NCI-H524 (cell line): ENCODE results near the gene CALML3.

Experiments used
- DNase-seq, 2 experiments: peaks; one replicate each; lab custom pipeline; 2025; lab: John Stamatoyannopoulos, UW

The CALML3 gene

DNA sequence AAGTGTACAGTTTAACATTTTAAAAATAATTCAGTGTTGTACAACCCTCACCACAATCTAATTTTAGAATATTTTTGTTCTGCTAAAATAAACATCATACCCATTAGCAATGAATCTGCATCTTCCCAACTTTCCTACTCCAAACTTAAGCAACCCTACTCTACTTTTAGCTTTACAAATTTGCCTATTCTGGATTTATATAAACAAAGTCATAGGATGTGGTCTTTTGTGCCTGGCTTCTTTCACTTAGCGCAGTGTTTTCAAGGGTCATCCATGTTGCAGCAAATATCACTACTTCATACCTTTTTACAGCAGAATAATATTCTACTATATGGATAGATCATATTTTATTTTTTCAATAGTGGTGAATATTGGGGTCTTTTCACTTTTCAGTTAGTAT lies 18.9 kb downstream of the CALML3 start:
- no peak for DNase-seq

DNA sequence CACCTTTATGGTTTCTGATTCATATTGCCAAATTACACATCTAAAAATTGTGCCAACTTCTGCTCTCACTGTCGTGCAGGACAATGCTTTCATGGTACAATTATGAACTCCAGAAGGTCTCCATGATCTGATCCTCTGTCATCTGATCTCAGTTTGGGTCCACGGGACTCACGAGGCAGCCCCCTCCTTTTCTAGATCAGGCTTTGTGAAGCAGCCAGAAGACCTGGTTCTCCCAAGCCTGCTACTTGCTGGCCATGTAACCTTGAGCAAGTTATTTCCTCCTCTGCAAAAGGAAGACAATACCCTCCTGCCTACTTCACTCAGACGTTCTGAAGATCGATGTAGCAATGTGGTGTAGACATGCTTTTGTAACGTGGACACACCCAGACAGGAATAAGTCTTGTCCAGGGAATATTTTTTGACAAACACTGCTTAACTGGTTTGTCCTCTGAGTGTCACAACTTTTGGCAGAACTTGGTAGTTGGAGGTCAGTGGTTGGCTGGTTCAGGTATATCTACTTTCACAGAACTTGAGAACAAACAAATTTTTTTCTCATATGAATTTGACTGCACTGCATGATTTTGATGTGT lies 19.6 kb downstream of the CALML3 start:
- no peak for DNase-seq

DNA sequence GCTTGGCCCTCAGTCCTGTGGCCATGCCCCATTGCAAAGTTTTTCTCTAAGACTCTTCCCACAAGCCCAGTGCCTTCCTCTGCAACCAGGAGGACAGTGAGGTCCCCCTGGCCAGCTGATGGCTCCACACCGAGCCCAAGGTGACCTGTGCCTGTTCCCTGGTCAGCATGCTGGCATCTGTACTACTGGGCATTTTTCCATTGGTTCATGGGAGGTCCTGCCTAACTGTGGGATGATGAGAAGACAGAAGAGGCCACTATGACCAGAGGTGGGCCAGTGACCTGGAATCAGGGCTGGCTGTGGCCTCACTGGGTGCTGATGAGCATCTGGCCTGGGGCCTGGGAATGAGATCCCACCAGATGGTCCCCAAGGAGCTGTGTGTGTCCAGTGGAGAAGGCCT lies 20.2 kb downstream of the CALML3 start:
- DNase-seq, result no peak

DNA sequence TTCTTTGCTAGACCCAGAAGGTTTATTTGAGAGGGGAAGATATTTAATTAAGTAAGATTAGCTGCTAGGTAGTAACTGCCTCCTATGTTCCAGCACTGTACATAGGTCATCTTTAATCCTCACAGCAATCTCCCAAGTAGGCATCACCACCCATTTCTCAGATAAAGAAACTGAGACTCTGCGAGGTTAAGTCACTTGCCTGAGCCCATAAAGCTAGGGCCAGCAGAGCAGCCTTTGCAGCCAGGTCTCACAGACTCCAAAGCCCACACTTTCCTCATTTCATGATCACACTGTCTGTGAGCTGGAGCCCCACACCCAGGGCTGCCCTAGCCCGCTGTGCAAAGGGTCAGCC lies 20.6 kb downstream of the CALML3 start:
- no peak for DNase-seq

DNA sequence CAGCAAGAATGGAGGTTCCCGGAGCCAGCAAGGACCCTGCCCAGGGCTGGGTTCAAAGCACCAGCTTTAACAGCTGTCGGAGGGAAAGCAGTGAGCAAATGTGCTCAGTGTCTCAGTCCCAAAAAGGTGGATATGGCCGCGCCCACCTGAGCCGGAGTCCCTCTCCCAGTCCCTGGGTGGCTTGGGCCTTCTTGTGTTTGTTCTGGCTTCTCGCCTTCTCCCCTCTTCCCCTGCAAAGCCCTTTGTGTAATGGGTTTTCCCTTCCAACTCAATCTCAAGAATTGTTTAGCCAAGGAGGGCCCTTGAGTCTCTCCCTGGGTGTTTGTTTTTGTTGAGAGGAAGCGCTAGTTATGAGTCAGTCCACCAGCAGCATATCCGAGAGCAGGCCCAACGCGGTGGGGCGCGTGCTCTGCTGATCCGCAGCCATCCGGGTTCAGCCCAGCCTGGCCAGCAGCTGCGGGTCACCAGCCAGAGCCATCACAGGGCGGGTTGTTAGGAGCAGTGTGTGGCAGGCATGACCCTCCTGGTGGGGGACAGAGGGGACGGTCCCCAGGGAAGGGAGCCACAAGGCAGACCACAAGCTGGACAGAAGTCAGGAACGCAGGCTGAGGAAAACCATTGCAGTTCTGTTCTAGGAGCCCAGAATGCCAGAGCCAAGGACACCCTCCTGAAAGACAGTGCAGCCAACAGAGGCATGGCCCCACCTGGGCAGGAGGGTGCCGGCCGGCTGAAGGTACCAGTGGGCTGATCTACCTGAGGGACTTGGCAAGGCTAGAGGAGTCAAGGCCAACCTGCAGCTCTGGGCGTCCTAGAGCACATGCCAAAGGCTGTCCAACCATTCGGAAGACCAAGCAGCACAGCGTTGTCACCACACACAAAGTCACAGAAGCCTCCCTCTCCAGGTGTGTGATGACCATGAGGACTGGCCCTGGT lies 21.3 kb downstream of the CALML3 start:
- DNase-seq, result no peak

DNA sequence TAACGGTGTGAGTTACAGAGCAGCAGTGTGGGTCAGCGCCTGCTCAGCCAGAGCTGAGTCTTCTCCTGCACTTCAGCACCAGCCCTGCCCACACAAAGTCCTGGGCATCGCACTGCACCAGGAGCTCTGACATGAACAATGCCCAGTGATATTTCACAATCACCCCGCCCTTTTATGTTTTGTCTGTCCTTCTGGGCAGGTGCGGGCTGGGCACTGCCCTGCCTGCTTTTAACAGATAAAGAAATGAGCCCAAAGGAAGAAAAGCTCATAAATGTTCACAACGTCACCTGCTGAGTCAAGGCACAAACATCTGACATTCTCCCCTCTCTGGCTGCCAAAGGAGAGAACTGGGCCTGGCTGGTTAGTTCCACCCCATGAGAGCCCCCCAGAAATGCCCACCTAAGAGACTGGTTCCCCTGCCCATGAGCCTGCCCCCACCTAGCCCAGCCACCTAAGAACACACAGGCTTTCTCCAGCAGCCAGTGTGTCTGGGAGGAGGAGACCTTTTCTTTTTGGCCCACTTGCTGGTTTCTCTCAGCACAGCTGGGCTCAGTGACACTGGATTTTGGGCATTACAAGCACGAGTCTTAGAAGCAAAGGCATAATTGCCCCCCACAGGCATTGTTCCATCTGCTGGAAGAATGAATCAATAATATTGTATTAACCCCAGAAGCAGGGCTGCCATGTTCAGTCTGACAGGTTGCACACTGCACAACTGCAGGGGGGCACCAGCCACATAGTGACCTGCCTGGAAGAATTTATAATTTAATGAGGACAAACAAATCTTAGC lies 22.3 kb downstream of the CALML3 start:
- DNase-seq, result no peak

DNA sequence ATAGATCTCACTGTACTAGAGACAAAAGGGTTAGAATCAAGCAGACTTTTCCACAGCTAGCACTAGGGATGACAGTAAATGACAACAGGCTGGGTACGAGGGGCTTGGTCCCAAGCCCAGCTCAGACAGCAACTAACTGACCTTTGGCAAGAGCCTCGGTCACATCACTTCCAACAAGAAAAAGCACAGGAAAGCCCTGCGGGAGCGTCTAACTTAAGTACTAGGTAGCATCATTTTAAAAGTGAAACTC lies 22.8 kb downstream of the CALML3 start:
- no peak for DNase-seq

DNA sequence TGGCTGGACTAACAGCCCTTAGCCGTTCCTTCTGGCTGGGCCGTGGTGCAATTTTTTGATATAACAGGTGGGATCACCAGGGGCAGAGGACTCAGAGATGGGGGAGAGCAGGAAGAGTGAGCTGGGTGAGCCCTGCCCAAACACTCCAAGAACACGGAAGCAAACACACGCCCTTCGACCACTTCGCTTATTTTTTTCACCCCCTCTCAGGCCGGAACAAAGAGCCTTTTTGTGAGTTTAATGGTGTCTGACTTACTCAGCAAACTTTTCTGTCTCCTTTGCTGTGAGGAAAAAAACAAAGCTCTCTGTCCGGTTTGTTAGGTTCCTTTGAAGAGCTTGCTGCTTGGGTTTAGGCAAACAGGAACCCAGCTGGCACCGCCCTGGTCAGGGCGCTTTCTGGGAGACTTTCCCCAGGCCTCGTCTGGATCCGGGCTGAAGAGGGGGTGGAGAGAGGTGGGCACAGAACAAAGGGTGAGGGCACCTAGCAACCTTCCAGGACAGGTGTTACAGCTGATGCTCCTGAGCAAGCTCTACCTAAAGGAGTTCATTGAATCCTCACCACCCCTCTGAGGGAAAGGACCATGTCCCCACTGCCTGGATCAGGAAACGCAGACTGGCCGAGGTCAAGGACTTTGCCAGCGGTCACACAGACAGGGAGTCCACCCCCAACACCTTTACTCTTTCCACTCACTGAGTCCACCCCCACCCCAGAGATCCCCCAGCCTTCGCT lies 23.3 kb downstream of the CALML3 start:
- no peak for DNase-seq

DNA sequence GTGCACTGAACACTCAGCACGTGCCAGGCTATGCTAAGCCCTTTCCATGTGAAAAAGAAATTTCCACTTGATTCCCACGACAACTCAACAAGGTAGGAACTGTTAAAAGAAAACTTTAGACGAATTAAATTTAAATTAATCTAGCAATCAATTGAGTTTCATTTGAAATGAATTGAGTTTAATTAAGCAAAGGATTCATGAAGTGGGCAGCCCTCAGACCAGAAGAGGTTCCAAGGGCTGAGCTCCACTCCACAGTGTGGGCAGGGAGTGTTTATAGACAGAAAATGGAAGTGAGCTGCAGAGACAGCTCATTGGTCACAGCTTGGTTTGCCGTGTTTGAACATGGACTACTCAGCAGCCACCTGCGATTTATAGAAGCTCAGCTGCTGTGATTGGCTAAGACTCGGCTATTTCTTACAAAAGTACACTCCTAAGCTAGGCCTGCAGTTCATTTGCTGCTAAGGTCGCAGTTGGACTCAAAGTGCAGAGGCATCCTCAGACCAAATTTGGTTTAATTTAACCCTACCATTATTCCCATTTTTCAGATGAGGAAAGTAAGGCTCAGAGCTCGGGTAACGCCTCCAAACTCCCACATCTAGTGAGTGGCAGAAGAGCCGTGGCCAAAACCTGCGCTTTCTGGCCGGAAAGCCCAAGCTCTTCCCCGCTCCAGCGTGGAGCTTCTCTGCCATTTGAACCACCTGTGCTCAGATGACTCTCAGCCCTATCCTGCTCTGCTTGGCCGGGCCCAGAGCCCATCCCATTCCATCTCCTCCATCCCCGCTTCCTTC lies 24.9 kb downstream of the CALML3 start:
- no peak for DNase-seq

DNA sequence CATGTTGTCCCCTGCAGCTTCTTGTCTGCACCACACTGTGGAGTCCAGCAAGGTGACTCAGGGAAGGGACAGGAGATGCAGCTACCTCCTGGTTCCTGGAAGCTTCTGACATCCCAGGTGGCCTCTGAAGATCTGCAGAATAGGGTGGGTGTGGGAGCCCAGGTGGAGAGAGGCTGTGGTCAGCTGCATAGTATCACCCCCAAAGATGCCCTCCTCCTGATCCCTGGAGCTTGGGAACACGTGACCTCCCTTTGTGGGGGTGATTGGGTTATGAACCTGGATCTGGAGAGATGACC lies 25.4 kb downstream of the CALML3 start:
- DNase-seq, result no peak

DNA sequence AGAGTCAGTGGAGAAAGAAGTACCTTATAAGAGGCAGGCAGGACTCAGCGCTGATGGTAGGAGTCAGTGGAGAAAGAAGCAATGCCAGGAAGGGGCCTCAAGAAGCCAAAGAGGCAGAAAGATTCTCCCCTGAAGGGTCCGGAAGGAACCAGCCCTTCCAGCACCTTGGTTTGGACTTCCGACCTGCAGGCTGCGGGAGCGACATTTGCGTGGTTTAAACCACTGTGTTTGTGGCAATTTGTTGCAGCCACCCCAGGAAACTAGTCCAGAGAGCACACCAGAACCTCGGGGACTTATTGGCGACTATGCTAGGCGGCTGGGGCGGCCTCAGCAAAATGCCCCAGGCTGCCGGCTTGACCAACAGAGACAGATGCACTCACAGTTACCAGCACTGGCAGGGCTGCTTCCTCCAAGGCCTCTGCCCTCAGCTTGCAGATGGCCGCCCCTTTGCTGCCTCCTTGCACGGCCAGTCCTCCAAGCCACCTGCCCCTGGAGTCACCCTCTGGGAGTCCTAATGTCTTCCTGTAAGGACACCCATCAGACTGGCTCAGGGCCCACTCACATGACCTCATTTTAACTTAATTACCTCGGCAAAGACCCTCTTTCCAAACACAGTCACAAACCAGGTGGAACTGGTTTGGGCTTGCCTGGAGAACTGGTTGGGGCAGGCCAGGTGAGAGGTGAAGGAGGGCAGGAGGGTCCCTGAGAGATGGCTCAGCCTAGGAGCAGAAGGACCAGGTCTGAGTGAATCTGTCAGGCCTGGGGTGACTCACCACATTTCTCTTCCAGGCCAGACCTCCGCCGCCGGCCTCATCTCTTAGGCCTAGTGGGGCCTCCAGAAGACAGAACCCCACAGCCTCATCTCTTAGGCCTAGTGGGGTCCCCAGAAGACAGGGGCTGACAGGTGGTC lies 26.1 kb downstream of the CALML3 start:
- DNase-seq, result no peak

DNA sequence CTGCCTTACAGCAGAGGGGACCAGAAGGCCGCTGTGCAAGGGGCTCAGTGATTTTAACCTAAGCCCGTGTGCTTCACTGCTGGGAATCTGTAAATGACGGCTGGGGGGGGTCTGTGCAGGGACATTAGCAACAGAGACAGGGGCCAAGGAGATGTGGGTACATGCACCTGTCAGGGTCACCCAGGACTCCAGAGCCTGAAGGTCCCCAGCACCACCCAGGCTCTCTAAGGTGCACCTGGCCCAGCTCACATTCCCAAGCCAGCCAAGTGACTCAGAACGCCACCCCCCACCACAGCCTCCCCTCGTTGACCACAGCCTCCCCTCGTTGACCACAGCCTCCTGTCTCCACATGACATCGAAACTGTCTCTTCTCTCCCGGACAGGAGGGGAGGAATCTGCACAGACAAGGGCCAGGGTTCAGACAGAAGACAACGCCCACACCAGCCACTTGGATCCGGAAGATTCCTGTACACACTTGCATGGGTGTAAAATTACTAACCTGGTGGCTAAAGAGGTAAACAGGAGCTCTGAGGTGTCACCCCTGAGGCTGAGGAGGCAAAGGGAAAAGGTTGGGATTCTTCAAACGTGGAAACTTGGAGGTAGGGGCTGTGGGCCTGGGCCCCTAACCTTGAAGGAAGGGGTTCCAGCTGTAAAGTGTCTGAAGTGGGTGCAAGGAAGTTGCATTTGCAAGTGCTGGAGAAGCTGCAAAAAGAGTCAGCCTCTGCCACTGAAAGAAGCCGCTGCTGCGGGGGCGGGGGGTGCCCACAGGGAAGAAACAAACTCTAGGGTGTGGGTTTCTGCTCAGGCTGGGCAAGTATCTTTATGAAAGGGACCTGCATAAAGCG lies 27.0 kb downstream of the CALML3 start:
- no peak for DNase-seq

DNA sequence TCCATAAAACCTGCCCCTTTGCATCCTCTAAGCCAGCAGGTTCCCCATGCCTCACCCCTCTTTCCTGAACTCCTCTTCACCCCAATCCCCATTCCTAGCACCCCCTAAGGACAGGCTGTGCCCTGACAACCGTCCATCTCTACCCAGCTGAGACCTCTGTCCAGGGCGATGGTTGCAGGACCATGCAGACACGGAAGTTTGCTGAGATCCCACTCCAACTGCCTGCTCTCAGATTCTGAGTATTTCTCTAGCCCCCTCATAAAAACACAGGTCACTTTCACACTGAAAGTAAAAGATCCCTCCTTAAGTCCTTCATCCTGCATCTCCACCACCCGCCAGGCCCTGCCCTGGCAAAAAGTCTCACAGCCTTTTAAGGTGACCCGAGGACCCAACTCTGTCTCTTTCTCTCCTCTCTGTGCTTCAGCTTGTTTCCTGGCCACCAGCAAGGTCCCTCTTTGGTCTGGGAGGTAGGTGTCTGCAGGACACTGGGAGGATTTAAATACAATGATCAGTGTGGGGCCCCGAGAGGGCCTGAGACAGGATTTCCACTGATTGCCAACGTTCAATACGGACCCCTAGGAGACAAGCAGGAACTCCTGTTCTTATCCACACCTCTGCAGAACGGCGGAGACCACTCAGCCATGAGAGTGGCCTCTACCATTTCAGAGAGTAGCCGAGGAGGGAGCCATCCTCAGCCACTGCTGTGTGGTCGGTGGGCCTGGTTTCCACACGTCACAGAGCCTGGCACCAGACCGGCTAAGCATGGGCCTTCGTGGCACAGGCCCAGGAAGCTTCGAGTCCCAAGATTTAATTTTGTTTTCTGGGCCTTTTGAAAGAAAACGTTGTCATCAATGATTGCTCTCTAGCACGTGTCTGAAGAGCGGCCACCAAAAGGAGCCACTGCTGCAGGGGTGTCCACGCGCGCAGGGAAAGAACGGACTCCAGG lies 27.9 kb downstream of the CALML3 start:
- DNase-seq, result no peak

DNA sequence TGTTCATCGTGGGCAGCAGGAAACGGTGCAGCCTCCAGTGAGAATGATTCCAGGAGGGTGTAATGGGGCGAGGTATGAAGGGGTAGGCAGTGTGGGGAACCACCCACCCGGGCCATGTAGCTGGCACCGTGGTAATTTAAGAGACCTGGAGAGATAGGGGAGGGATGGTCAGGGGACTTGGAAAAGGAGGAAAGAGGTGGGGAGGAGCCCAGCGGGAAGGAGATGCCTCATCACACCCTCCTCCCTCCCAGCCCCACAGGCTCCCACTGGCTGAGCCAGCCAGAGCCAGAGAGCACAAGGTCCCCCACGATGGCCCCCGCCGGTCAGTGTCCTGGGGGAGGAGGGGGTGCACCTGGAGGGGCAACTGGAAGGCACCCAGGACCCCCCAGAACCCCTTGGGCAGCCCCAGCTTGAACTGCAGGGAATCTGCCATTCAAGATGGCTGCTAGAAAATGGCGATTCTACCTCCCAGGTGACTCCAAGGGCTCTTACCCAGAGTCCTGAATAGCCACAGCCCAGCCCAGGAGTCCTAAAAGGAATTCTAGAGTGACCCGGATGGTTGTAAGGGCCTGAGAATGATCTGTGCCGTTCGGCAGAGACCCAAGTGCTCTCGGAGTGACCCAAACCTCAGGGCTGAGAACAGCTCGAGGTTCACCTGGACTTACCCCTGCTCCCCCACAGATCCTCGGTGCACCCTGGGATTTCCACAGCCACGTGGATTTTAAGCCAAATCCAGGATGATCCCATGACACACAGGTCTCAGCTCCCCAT lies 28.8 kb downstream of the CALML3 start:
- DNase-seq, result no peak

DNA sequence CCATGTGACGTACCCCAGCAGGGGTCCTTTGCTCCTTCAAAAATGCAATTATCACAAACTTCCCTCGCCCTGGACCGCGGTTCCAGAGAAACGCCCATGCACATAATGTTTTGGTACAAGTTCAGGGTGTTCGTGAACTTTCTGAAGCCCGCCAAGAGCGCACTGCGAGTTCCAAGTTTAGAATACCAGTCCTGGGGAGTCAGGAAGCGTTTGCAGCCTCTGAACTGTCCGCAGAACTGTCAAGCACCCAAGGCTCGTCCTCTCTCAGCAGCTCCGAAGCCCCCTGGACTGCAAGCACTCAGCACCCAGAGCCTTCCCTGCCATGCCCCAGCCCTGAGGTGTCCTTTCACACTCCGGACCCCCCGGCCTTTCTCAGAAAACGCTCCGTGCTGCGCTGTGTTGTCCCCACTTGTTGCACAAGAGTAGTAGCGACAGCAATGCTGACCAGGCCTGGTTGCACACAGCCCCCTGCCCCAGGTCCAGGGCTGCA lies 30.3 kb downstream of the CALML3 start:
- DNase-seq, result no peak

DNA sequence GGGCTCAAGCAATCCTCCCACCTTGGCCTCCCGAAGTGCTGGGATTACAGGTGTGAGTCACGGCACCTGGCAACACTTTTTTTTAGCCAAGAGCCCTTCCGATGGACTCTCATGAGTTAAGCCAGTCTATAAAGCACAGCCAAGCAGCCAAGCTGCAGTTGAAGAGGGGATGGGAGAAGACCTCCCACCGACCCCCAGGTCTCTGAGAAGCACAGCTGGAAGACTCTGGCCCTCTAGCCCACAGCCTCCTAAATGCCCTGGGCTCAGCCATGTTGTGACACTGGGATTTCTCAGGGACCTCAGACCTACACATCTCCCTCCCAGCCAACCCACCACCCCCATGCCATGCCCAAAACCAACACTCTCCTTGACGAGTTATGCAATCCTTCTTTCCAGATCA lies 31.1 kb downstream of the CALML3 start:
- no peak for DNase-seq

DNA sequence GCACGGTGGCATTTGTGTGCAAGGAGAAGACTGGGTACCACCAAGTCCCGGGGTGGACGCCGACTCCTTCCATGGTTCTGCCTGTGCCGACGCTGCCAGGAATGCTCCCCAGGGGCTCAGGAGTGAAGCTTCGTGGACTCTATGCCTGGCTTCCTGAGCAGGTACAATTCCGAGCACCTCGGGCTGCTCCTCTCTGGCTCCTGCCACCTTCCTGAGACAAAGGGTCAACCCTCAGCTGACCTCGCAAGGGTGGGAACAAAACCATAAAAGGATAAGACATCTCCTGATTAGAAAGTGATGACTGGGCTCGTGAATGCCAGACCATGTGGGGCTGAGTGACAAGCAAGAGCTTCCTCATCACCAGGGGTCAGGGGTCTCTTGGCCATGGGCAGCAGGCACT lies 31.8 kb downstream of the CALML3 start:
- DNase-seq, result no peak
